H9 (cell line): ENCODE measurements around the gene PLCB1. TPM values are rescaled to one million over a fixed set of nuclear protein-coding genes. Genes with fewer than 3 reads are reported as not detected.

ENCODE experiments used
- DNase-seq: peaks from one replicate; pipeline ENCODE4 v3.0.0-alpha.2; 2017
- H2AFZ ChIP-seq: one replicate; pipeline ENCODE4 v1.6.1; 2013; ENCODE audit warnings: mild to moderate bottlenecking, low read length, control low read depth, moderate library complexity
- H2AK5ac ChIP-seq: 2 replicates; pipeline ENCODE4 v1.6.1; 2013; ENCODE audit warnings: low read length, control low read depth, mixed read lengths; ENCODE audit not compliant: insufficient read length
- H2BK120ac ChIP-seq: one replicate; pipeline ENCODE4 v1.6.1; 2013; ENCODE audit warnings: low read depth, mild to moderate bottlenecking, low read length, control low read depth, inconsistent platforms; ENCODE audit not compliant: poor library complexity, severe bottlenecking
- H2BK12ac ChIP-seq: 2 replicates; pipeline ENCODE4 v1.6.1; 2013; ENCODE audit warnings: low read length, control low read depth, mixed read lengths, low read depth; ENCODE audit not compliant: insufficient read length
- H2BK15ac ChIP-seq: 2 replicates; pipeline ENCODE4 v1.6.1; 2013; ENCODE audit warnings: low read depth, low read length, control low read depth
- H2BK20ac ChIP-seq: one replicate; pipeline ENCODE4 v1.6.1; 2013; ENCODE audit warnings: low read depth, mild to moderate bottlenecking, low read length, control low read depth, inconsistent platforms; ENCODE audit not compliant: poor library complexity, severe bottlenecking
- H2BK5ac ChIP-seq: 2 replicates; pipeline ENCODE4 v1.6.1; 2013; ENCODE audit warnings: low read length, control low read depth, mixed read lengths; ENCODE audit not compliant: insufficient read length
- H3K14ac ChIP-seq: 2 replicates; pipeline ENCODE4 v1.6.1; 2013; ENCODE audit warnings: low read length, control low read depth; ENCODE audit not compliant: insufficient read depth
- H3K18ac ChIP-seq: 2 replicates; pipeline ENCODE4 v1.6.1; 2013; ENCODE audit warnings: low read depth, mild to moderate bottlenecking, mixed read lengths, low read length, control low read depth; ENCODE audit not compliant: insufficient read length
- H3K23ac ChIP-seq: 2 replicates; pipeline ENCODE4 v1.6.1; 2013; ENCODE audit warnings: low read length, control low read depth, mixed read lengths, low read depth; ENCODE audit not compliant: insufficient read length
- H3K23me2 ChIP-seq: 2 replicates; pipeline ENCODE4 v1.6.1; 2013; ENCODE audit warnings: low read depth, mild to moderate bottlenecking, mixed read lengths, low read length, control low read depth; ENCODE audit not compliant: insufficient read length, poor library complexity, severe bottlenecking
- H3K27ac ChIP-seq: 2 replicates; pipeline ENCODE4 v1.5.1; 2013; ENCODE audit warnings: low read length, control low read depth, mixed read lengths, low read depth; ENCODE audit not compliant: insufficient read length
- H3K27me3 ChIP-seq: 2 replicates; pipeline ENCODE4 v1.6.1; 2013; ENCODE audit warnings: low read length, control low read depth, inconsistent platforms; ENCODE audit not compliant: insufficient read depth
- H3K4ac ChIP-seq: 2 replicates; pipeline ENCODE4 v1.6.1; 2013; ENCODE audit warnings: low read depth, mild to moderate bottlenecking, control low read depth, inconsistent platforms, low read length, moderate library complexity
- H3K4me1 ChIP-seq: 2 replicates; pipeline ENCODE4 v1.6.1; 2013; ENCODE audit warnings: low read length, control low read depth, inconsistent platforms; ENCODE audit not compliant: insufficient read depth
- H3K4me2 ChIP-seq: 2 replicates; pipeline ENCODE4 v1.6.1; 2013; ENCODE audit warnings: low read length, control low read depth, mixed read lengths; ENCODE audit not compliant: insufficient read length, insufficient read depth
- H3K56ac ChIP-seq: 2 replicates; pipeline ENCODE4 v1.6.1; 2013; ENCODE audit warnings: low read depth, mild to moderate bottlenecking, mixed read lengths, low read length, control low read depth; ENCODE audit not compliant: insufficient read length
- H3K79me1 ChIP-seq: 2 replicates; pipeline ENCODE4 v1.6.1; 2013; ENCODE audit warnings: low read depth, mild to moderate bottlenecking, moderate library complexity, low read length, control low read depth, inconsistent platforms; ENCODE audit not compliant: insufficient read depth, poor library complexity, severe bottlenecking
- H3K79me2 ChIP-seq: 2 replicates; pipeline ENCODE4 v1.6.1; 2013; ENCODE audit warnings: low read length, control low read depth, inconsistent platforms; ENCODE audit not compliant: insufficient read depth
- H3K9ac ChIP-seq: 2 replicates; pipeline ENCODE4 v1.6.1; 2013; ENCODE audit warnings: low read length, control low read depth, mixed read lengths; ENCODE audit not compliant: insufficient read length; ENCODE audit errors: extremely low read depth
- H3K9me3 ChIP-seq: one replicate; pipeline ENCODE4 v1.6.1; 2013; ENCODE audit warnings: low read depth, low read length, inconsistent platforms; ENCODE audit not compliant: control insufficient read depth
- H3T11ph ChIP-seq: one replicate; pipeline ENCODE4 v1.6.1; 2013; ENCODE audit warnings: mild to moderate bottlenecking, low read length, control low read depth, inconsistent platforms
- H4K20me1 ChIP-seq: one replicate; pipeline ENCODE4 v1.6.1; 2013; ENCODE audit not compliant: control insufficient read depth, insufficient read length, insufficient read depth
- H4K5ac ChIP-seq: 2 replicates; pipeline ENCODE4 v1.6.1; 2013; ENCODE audit warnings: low read depth, mild to moderate bottlenecking, mixed read lengths, low read length, control low read depth; ENCODE audit not compliant: insufficient read length
- H4K8ac ChIP-seq: replicated peaks from 2 replicates; pipeline ENCODE4 v1.6.1; 2013; ENCODE audit warnings: low read length, control low read depth, mixed read lengths, low read depth; ENCODE audit not compliant: insufficient read length
- H4K91ac ChIP-seq: 2 replicates; pipeline ENCODE4 v1.6.1; 2013; ENCODE audit warnings: low read depth, mild to moderate bottlenecking, moderate library complexity, mixed read lengths, low read length, control low read depth; ENCODE audit not compliant: insufficient read length
- H3K27ac Mint-ChIP-seq, 3 experiments: 2 replicates in 2 of 3; 3 replicates in 1 of 3; pipeline ENCODE4 v1.8.0; 2020 to 2021; ENCODE audit warnings: mixed read lengths in 3 of 3, mild to moderate bottlenecking in 1 of 3, moderate library complexity in 1 of 3
- H3K27me3 Mint-ChIP-seq: 2 replicates; pipeline ENCODE4 v1.8.0; 2021; ENCODE audit warnings: low read depth, mild to moderate bottlenecking, moderate library complexity, mixed read lengths
- H3K36me3 Mint-ChIP-seq, 3 experiments: 2 replicates in 2 of 3; 3 replicates in 1 of 3; pipeline ENCODE4 v1.8.0; 2020 to 2021; ENCODE audit warnings: low read depth in 3 of 3, mixed read lengths in 3 of 3; ENCODE audit not compliant: insufficient read depth in 1 of 3
- H3K4me1 Mint-ChIP-seq, 2 experiments: 2 replicates each; pipeline ENCODE4 v1.8.0; 2020; ENCODE audit warnings: mixed read lengths in 2 of 2
- H3K4me3 Mint-ChIP-seq, 2 experiments: 2 replicates in 1 of 2; 3 replicates in 1 of 2; pipeline ENCODE4 v1.8.0; 2020 to 2021; ENCODE audit warnings: mild to moderate bottlenecking in 2 of 2, mixed read lengths in 2 of 2, moderate library complexity in 1 of 2
- H3K9me3 Mint-ChIP-seq, 2 experiments: 2 replicates in 1 of 2; 3 replicates in 1 of 2; pipeline ENCODE4 v1.8.0; 2020; ENCODE audit warnings: mild to moderate bottlenecking in 2 of 2, mixed read lengths in 2 of 2, moderate library complexity in 1 of 2
- CTCF ChIP-seq: fragments of 200-600 bp; sonication (generic); conservative IDR thresholded peaks from 3 replicates; pipeline ENCODE4 v1.8.0; 2021; ENCODE audit warnings: antibody characterized with exemption, mild to moderate bottlenecking
- WGBS: extraction: QIAGEN DNeasy Blood & Tissue Kit; methylation state at CpG from one replicate; pipeline ENCODE4 v1.1.7; 2013; ENCODE audit warnings: missing lambda C conversion rate, low lambda C conversion rate, mixed read lengths; ENCODE audit not compliant: insufficient read length; ENCODE audit errors: extremely low coverage; 5-methylcytosine and 5-hydroxymethylcytosine counted together
- total RNA-seq: library from RNA; stranded (reverse); gene quantifications from 2 replicates; pipeline ENCODE4 v1.2.1, GENCODE V29; 2021

PLCB1 gene
- total RNA-seq, 1 experiment from 2014 or later = 11.5 TPM

DNA sequence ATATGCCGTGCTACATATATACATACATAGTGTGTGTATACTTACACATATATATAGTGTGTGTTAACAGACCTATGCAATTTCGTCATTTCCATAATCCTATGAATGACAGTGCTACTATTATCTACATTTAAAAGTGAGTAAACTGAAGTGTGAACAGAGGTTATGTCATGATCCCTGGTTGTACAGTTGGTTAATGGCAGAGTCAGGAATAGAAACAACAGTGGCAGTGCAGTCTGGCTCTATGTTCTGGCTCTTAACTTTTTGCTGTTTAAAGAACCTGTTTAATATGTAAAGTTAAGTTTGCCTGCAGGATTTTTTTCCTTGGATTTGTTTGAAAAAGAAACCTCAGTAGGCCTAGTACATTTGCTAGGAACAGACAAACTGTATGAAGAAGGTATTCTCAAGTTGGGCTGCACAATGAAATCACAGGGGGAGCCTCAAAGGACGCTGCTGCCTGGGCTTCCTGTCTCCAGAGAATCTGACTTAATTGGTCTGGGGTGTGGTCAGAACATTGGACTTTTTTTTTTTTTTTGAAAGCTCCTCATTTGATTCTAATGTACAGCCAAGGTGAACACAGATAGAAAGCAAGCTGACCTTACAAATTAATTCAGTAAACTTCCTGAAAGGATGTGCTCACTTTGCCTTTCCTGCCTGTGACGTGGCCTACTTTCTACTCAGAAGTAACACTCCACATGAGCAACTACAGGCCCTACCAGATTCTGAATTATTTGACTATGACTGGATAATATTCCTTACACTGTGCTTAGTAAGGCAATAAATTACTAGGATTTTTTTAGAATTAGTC is 29.4 kb downstream of the PLCB1 start:
- H3K9ac ChIP-seq = no peak overlapping the region
- DNase-seq = no peak

More for the DNA sequence above, 29.4 kb downstream of the PLCB1 start:
- no peak overlapping the region for H4K91ac ChIP-seq
- H3K56ac ChIP-seq = no peak overlapping the region
- no peak overlapping the region for H2AFZ ChIP-seq
- H3K4me1 ChIP-seq = no peaks in the 10 kb centered on the region
- no peak overlapping the region for H3T11ph ChIP-seq
- H3K27me3 ChIP-seq = no peaks in the 10 kb centered on the region
- H4K8ac ChIP-seq = no peak overlapping the region
- H2BK12ac ChIP-seq = no peak overlapping the region
- no peak overlapping the region for H3K4me2 ChIP-seq
- H3K23ac ChIP-seq = no peak overlapping the region
- no peaks in the 10 kb centered on the region for H3K79me2 ChIP-seq
- no peak overlapping the region for H2BK15ac ChIP-seq
- H4K5ac ChIP-seq = no peak overlapping the region
- H2BK5ac ChIP-seq = no peak overlapping the region
- H3K27ac ChIP-seq = no peak overlapping the region
- no peaks in the 10 kb centered on the region for H4K20me1 ChIP-seq
- no peak overlapping the region for H3K4ac ChIP-seq
- TF ChIP-seq CTCF = no peak
- peaks cover 1% of the 10 kb centered on the region; the same call in 1 of the 2 replicates for H3K27me3 Mint-ChIP-seq
- no peaks in the 10 kb centered on the region for H3K23me2 ChIP-seq
- H3K14ac ChIP-seq = no peak overlapping the region
- no peak overlapping the region for H2AK5ac ChIP-seq
- H3K18ac ChIP-seq = no peak overlapping the region
- H3K36me3 Mint-ChIP-seq = peaks cover 11 to 18% (median 11%) of the 10 kb centered on the region in 3 experiments
- no peaks in the 10 kb centered on the region for H3K4me1 Mint-ChIP-seq
- no peak overlapping the region for H2BK120ac ChIP-seq
- no peaks in the 10 kb centered on the region for H3K9me3 ChIP-seq
- no peaks in the 10 kb centered on the region for H3K79me1 ChIP-seq
- no peak overlapping the region for H2BK20ac ChIP-seq
- no peak overlapping the region for H3K4me3 Mint-ChIP-seq
- WGBS = no CpG with 5 or more reads among the region's 4 CpGs
- H3K27ac Mint-ChIP-seq = no peak overlapping the region
- H3K9me3 Mint-ChIP-seq = peaks cover 23 to 24% of the 10 kb centered on the region in 2 experiments
